SKM-1 treated with dmso at 0.1 percent for 144 hours (cell line): ENCODE data around the gene ANKRD30BL.
"Not testable (repeated sequence)": the region's sequence is repeated elsewhere in the genome, so short reads cannot be mapped to it uniquely, and the experiment has no call there.

Source experiments
- DNase-seq: peaks from one replicate; lab custom pipeline; 2025; ENCODE audit not compliant: unreplicated experiment; lab: John Stamatoyannopoulos, UW

Gene ANKRD30BL, protein sequence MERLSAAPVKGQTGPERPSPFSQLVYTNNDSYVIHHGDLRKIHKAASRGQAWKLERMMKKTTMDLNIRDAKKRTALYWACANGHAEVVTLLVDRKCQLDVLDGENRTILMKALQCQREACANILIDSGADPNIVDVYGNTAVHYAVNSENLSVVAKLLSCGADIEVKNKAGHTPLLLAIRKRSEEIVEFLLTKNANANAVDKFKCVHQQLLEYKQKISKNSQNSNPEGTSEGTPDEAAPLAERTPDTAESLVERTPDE

DNA sequence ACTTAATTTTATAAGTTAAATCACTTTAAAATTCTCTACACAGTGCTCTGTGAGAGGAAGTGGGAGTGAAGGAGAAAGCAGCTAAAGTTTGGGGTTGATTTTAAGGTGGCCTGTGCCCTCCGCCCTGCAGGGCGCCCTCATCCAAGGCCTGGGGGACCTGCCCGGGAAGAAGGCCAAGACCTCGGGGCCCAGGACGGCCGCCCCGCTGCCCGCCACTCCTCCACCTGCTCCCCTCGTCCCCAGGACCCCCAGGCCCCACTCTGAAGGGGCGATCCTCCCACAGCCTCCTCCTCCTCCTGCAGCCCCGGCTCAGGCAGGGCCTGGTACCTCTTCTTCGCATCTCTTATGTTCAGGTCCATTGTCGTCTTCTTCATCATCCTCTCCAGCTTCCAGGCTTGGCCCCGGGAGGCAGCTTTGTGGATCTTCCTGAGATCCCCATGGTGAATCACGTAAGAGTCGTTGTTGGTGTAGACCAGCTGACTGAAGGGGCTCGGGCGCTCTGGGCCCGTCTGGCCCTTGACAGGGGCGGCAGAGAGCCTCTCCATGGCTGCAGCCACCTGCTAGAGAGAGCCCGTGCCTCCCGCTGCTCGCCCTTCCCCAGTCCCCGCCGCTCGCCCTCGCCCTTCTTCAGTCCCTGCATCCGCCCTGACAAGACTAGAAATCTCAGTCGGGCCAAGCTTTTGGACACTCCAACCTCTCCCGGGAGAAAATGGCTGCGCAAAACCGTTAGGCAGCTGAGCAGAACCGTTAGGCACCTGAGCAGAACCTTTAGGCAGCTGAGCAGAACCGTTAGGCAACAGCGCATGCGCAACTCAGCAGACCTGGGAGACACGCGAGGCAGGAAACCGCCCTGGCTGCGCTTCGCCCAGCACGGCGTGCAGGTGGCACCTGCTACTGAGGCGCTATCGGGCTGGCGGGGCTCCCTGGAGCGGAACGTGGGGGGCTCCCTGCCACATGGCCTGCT lies at the start of gene ANKRD30BL:
Gene ANKRD30BL (minus strand): TSS at position 792 of the 964 bp plus-strand sequence. CDS start 247 bp downstream, at position 545.
- DNase-seq, result not testable (repeated sequence)

DNA sequence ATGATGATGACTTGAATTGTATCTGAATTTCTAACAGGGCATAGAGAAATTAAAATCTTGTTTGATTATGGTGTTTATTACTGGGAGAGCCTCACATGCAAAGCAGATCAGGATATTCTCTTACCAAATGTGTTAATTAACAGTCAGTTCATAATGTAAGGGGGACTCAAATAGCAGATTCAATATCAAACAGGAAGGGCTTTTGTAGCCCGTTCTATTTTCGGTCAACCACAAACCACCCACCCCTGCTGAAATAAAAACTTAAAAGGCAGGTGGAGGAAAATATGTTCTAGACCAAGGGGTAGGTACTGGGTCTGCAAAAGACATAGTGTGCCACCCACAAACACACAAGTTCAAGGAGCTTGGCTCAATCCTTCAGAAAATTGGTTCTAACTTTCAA lies 41.1 kb upstream of the ANKRD30BL start:
- not testable (repeated sequence) for DNase-seq

DNA sequence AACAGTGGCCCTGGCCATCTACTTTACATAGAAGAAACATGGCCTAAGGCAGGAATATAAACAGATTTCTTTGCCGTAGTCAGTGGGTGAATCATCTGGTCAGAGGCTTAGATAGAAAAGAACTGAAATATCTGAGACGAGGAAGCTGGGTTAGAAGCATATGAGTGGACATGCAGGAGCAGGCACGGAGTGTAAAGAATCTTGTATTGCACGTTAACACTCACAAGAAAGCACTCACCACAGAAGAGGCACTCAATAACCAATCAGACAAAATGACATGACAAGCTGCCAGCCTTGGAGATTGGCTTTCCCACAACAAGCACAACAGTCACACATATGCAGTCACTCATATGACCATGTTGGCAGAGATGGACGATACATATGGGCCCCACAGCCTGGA lies 31.1 kb upstream of the ANKRD30BL start:
- DNase-seq, result not testable (repeated sequence)

DNA sequence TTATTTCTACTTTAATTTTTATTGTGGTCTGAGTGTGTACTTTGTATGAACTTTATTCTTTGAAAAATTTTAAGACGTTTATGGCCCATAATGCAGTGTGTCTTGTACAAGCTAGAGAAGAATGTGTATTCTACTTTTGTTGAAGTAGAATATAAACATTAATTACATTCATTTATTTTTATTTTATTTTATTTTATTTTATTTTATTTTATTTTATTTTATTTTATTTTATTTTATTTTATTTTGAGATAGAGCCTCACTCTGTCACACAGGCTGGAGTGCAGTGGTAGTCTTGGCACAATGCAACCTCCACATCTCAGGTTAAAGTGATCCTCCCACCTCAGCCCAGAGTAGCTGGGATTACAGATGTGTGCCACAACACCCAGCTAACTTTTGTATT lies 5.3 kb upstream of the ANKRD30BL start:
- not testable (repeated sequence) for DNase-seq

DNA sequence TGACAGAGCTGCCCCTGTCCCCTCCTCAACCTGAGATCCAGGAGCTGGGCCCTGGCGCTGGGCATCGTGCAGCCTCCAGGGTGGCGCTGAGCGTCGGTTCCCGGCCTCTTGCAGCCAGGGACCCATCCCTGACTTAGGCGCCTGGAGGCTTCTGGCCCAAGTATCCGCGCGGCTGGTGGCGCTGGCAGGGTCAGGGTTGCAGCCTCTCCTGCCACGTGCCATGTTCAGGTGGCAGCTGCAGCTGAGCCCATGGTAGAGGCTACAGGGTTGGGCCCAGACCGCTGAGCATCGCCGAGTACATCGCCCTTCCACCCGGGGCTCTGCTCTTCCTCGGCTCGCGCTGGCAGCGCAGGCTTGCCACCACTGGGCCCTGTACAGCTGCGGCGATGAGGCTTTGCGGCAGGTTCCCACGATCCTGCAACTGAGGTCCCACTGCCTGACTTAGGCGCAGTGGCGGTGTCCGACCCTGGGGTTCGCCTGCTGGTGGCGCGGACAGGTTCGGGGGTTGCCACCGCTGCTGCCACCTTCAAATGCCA lies 441 bp upstream of the ANKRD30BL start:
- DNase-seq, result not testable (repeated sequence)

DNA sequence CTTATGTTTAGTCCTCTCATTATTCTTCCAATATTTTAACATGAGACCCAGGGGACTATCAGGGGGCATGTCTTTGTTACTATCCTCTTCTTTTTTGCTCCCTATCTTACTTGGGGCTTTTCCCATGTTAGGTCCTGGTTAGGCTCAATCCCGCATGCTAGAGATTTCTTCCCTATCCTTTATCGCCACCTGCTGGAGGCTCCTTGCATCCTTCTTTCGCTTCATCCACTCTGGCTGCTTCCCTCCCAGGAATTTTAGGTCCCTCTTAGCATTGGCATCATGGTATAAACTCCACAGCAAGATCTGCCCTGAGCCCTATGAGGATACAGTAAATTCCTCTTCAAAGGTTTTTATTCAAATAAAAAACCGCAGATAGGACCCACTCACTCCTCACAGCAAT lies 15.0 kb downstream of the ANKRD30BL start:
- DNase-seq, result peak; percentile 6
